Activated T-cell treated with anti-CD3 and anti-CD28 coated beads for 1 hour (primary cell): ENCODE results near the gene DLG1.
"Not testable (repeated sequence)": the region's sequence is repeated elsewhere in the genome, so short reads cannot be mapped to it uniquely, and the experiment has no call there.

Source experiments
- DNase-seq: peaks from one replicate; pipeline ENCODE4 v3.0.0-alpha.2; 2020; ENCODE audit warnings: low read depth

The DLG1 gene

DNA sequence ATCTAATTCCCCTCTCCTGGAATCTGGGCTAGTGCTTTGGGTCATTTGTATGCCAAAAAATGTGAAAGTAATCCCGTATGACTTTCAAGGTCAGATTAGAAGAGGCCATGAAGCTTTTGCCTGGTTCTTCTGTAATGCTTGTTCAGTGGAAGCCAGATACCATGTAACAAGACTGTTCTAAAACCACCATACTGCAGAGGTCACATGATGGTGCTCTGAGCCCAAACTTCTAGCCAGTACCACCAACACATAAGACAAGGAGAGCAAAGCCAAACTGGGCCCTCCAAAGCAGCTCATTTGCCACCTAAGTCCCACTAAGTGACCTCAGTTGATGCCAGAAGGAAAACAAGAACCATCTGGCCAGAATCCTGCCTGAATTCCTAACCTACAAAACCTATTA, 204.5 kb downstream of the DLG1 start:
- no peak for DNase-seq

DNA sequence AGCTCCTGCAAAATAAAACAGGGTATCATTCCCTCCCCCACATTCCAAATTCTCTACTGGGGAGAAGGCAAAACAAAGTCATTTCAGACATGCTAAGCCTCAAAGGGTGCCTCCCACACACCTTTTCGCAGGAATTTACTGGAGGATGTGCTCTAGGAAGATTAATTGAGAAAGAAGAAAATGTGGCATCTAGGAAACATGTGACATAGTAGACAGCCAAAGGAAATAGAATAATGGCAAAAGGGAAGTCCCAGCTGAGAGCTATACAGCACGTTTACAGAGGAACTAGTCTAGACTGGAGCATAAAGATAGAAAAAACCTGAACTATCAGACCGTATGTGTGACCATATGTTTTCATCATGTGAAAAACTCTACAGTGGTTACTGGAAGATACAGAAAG, 210.0 kb downstream of the DLG1 start:
- no peak for DNase-seq

DNA sequence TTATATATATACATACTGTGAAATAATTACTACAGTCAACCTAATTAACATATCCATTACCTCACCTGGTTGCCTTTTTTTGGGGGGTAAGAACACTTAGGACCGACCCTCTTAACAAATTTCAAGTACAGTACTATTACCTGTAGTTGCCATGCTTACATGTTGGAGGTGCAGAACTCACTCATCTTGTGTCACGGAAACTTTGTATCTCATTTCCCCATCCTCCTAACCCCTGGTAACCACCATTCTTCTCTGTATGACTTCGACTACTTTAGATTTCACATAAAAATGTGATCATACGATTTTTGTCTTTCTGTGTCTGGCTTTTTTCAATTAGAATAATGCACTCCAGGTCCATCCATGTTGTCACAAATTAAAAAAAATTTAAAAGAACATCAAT, 213.3 kb downstream of the DLG1 start:
- no peak for DNase-seq

DNA sequence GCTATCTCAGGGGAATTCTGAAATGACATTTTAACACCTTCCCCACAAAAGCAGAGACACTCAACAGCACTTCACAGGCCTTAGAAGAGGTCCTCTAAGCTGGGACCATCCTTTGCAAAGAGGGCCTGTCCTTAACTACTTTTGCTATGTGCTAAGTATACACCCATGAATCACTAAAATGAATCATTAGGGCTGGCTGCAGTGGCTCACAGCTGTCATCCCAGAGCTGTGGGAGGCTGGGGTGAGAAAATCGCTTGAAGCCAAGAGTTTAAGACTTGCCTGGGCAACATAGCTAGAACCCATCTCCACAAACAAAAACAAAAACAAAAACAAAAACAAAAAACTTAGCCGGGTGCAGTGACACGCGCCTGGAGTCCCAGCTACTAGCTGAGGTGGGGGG, 214.9 kb downstream of the DLG1 start:
- no peak for DNase-seq

DNA sequence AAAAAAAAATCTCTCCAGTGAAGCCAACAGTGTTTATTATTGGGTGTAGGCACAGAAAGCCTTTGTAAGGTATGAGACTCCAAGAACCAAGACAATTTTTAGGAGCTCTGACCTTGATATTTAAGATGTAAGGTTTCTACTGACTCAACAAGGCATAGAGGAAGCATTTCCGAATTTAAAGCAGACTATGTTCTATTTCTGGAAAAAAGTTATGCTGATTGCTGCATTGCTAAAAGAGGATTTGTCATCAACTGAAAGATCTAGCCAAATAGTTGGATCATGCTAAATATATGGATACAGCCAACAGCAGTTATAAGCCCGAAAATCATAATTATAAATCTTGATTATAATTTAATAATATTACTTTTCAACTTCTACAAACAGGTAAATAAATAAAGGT, 215.5 kb downstream of the DLG1 start:
- DNase-seq, result no peak

DNA sequence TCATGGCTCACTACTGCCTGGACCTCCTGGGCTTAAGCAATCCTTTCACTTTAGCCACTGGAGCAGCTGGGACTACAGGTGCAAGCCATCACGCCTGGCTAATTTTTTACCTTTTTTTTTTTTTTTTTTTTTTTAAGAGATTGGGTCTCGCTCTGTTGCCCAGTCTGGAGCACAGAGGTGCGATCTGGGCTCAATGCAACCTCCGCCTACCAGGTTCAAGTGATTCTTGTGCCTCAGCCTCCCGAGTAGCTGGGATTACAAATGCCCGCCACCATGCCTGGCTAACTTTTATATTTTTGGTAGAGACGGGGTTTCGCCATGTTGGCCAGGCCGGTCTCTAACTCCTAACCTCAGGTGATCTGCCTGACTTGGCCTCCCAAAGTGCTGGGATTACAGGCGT, 218.1 kb downstream of the DLG1 start:
- no peak for DNase-seq

DNA sequence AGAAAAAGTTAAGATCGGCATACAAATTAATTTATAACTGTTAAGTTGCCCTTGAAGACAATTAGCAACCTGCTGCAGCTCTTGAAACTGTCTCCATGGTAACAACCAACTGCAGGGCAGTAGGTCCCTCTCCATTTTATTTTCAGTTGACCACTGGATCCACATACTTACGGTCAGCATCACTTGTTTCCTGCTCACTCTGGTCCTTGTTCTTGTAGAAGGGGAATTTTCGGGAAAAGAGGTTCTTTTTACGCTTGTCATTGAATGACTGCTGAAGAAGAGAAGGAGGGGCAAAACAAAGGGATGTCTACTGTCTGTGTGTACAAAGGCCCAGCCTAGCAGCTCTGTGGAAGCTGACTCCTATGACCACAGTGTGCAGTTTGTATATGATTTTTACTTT, 222.0 kb downstream of the DLG1 start:
- no peak for DNase-seq

DNA sequence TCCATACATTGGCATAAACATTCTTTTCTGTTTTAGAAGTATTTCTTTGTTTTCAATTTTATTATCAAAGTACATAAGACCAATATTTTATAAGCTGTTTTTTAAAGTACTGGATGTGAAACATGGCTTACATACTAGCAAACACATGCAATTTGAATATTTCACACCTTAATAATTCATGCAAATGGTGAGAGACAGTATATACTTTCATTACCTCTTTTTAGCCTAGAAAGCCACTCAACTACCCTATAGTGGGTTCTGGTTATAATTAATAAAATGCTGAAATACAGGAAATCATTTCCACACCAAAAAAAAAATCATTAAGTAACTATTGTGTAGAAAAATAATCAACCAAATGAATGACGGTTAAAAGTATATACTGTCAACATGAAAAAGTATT, 230.3 kb downstream of the DLG1 start:
- no peak for DNase-seq

DNA sequence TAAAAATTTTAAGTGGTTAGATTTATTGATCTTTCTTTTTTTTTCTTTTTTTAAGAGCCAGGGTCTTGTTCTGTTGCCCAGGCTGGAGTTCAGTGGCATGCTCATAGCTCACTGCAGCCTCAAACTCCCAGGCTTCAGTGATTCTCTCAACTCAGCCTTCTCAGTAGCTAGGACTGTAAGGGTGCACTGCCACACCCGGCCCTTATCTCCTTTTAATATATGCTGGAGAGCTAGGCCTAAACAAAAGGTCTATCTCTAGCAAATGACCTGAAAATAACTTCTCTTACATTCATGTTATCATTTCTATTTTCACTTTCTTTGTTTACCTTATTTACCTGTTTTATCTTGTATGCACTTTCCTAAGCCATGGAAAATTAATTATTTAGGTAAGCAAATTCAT, 233.6 kb downstream of the DLG1 start:
- DNase-seq, result no peak

DNA sequence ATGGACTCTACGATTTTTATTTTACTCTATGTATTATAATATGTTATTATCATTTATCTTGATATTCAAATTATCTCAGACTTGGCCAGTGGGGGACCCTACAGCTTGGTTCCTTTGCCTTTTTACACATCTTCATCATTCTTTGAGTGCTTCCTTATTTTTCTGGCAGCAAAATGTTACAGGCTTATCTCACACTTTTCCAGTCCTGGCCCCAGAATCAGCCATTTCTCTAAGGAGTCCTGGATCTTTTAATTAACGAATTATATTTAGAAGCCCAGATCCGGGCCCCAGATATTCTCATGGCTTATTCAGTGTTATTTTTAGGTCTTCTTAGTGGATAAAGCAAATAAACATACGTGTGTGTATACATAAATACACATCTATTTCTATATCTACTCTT, 236.0 kb downstream of the DLG1 start:
- no peak for DNase-seq

DNA sequence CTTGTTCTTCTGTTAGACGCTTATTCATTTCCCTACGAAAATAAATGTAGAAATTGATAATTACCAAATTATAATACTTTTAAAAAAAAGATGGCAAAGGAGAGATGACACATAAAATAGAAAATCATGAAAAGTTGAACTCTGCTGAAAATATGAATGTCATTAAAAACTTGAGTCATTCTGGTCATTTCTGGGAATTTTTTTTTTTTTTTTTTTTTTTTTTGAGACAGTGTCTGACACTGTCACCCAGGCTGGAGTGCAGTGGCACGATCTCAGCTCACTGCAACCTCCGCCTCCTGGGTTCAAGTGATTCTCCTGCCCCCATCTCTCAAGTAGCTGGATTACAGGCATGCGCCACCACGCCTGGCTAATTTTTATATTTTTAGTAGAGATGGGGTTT, 246.8 kb downstream of the DLG1 start:
- DNase-seq, result not testable (repeated sequence)

DNA sequence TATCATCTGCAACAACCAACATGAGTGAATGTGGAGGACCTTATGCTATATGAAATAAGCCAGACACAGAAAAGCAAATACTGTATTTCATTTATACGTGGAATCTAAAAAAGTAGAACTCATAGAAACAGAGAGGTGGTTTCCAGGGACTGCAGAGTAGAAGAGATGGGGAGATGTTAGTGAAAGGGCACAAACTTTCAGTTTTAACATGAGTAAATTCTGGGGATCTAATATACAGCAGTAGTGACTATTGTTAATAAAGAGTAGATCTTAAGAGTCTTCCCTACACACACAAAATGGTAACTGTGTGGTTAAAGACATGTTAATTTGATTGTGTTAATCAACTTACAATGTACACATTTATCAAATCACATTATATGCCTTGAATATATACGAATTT, 247.9 kb downstream of the DLG1 start:
- DNase-seq, result no peak

DNA sequence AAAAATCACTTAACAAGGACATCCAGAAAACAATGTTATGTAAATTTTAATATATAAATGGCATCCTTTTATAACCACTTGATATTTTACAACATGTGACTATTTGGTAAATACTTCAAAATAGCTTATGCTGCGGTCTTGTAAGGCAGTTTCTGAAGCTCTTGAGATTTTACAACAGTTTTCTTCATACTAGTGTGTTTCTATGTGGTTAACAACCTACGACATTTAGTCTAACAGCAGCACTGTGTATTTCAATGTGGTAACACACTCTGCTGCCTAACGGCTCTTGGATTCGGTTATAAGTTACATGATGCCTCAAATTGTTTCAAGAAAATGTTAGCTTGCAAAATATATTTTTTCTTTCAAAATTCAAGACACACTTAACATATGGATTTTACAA, 255.9 kb downstream of the DLG1 start:
- no peak for DNase-seq

DNA sequence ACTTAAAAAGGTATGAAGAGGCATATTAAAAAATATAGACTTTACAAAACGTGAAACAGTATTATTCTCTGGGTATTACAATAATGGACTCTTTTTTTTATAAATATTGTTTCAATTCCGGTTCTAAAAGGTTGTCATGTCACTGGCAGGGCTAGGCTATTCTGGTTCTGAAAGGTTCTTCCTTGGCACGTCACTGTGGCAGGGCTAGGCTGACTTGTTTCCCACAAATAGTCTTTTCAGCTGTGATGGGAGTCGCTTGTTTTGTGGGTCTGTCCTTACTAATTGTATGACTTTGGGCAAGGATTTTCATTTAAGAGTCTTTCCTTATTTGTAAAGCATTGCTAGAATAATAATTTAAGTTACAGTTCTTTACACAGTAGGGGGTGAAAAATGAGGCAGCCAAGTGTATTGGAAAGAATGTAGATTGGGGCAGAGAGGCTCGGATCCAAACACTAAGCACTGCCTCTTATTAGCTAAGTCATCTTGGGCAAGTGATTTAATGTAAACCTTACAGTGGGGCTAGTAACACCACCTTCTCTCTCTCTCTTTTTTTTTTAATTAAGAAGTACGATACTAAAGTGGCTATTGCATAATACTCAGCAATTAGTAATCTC, 256.4 kb downstream of the DLG1 start:
- no peak for DNase-seq

DNA sequence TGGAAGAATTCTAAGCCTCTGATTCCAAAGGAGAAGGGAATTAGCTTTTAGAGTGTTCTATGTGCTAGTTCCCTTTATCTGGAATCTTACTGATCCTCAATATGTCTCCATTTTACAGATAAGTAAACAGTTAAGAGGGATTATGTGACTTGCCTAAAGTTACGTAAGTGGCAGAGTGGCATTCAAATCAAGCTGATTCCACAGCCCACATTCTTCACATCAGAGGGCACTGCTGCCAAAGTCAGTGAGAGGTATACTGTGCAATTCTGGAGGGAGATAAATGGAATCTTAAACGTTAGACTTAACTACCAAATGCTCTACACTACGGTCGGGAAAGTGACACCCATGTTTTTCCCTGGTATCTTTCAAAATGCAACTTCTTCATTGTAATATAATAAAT, 257.8 kb downstream of the DLG1 start:
- DNase-seq, result no peak

DNA sequence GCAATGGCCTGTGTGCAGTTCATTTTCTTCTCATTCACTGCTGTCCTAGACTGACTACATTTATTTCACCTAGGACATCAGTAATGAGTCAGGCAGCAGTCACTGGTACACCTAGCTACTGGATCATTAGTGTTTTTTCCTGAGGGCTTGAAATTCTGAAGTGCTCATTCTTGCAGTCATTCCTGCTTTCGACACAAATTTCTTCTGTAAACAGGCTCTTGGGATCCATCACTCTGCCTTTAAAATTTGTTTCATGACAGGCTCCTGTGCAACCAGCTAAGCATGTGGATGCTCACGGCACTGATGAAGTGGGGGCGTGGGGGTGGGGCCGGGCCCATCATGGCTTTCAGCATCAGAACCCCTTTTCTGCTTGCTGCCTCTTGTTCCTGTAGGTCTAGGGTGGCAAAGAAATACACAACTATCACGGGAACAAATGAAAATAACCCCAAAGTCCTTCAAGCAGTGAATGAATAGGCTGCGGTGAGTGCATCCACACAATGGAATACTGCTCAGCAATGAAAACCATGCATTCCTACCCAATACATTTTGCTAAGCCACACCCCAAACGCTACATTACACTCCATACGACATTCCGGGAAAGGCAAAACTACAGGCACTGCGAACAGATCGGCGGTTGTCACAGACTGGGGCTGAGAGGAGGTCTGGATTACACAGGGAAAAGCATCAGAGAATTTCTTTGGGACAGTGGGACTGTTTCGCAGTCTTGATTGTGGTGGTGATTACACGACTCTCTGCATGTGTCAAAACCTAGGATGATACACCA, 259.5 kb downstream of the DLG1 start:
- DNase-seq, result no peak

DNA sequence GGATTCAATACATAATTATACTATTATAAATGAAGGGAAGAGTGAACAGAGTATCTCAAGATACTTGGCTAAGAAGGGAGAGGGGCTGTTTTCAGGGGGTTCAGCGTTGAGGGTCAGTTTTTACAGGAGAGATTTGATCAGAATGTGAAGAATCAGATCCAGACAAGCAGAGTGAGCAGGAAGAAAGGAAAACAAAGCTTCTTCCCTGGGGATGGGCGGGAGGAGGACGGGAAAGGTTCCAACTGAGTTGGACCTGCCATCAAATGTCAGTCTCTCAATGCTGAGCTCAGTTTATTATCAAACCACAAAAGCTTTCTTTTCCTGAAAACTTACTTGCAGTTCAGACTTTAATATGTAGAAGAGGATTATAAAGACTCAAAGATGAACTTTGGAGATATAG, 262.8 kb downstream of the DLG1 start:
- DNase-seq, result no peak

DNA sequence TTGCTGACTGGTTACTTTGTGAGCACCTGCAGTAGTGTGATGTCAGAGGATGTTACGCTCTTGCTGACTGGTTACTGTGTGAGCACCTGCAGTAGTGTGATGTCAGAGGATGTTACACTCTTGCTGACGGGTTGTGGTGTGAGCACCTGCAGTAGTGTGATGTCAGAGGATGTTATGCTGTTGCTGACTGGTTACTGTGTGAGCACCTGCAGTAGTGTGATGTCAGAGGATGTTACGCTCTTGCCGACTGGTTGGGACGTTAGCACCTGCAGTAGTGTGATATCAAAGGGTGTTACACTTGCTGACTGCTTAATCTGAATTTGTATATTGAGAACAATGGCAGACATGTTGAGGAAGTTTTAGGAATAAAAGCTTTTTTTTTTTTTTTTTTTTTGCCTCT, 263.6 kb downstream of the DLG1 start:
- DNase-seq, result not testable (repeated sequence)

DNA sequence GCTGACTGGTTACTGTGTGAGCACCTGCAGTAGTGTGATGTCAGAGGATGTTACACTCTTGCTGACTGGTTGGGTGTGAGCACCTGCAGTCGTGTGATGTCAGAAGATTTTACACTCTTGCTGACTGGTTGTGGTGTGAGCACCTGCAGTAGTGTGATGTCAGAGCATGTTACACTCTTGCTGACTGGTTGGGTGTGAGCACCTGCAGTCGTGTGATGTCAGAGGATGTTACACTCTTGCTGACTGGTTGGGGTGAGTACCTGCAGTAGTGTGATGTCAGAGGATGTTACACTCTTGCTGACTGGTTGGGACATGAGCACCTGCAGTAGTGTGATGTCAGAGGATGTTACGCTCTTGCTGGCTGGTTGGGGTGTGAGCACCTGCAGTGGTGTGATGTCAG, 264.6 kb downstream of the DLG1 start:
- not testable (repeated sequence) for DNase-seq

DNA sequence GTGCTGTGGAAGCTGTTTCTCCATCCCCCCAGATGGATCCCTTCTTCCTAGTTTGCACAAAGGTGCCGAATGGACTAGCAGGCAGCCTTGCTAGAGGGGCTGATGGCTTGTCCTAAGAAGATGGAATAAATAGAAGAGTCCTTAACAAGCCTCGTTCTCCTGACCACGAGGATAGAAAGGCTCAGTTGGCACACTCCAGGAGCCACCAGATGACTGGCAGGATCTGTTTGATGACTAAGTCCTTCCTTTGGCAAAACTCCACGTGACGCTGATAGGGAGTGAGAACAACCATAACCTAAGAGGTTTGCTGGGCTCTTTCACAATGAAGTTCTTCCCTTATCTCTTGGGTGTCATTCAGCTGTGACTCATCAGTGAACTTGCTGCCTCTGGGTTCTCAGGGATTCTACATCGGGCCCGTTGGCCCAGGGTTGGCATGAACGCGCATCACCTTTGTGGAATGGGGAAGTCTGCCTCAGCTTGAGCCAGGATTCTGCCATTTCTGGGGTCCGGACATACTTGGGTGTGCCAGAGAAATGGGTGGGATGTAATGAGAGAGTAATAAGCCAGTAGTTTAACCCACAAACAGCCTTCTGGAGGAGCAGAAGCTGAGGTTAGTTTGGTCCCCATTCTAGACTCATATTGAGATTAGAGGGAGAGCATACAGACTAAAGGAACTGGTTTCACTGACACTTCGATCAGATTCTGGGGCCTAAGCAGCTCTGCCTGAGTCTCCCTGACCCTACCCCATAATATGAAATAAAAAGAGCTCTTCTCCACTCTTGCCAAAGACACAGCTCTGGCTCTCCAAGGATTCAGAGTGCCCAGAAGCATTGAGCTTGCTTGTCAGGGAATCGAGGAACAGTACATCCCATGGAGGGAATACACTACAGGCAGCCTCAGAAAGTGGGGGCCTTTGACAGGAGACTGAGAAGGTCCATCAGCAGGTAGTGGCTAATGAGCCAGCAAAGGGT, 266.8 kb downstream of the DLG1 start:
- DNase-seq, result no peak

DNA sequence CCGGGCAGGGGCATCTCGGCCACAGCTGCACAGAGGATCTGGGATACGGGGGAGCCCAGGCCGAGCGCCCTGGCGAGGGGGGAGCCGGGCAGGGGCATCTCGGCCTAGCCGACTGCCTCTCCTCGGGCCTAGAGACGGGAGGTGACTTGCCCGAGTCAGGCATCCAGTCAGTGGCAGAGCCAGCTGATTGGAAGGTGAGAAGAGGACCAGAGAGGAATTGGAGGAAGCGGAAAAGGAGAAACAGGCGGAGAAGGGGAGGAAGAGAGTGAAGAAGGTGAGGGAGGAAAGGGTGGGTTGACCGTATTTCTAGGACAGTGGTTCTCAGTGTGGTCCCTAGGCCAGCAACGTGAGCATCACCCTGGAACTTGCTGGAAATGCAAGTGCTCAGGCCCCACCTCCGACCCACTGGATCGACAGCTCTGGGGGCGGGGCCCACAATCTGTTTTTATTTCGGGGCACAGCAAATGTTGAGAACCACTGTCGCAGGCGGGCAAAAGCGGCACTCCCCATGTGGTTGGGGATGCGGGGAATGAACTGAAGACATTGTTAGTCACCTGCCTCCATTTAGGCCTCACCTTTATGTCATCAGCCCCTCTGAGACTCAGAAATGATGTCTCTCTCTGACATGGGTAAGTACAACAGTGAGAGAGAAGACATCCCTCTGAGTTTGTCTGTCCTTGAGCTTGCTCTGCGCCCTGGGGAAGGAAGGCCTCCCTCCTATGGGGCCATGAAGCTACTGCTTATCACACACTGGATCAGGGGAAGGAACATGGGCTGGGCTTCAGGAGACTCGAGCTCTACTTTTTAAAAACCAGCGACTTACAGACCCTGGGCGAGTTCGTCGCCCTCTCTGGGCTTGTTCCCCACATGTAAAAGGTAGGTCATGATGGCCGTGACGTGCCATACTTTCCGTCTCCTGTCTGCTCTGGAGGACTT, 267.8 kb downstream of the DLG1 start:
- no peak for DNase-seq
